Pulmonary artery endothelial cell (primary cell): ENCODE measurements around the gene MTIF3. TPM values are rescaled to one million over a fixed set of nuclear protein-coding genes. Genes with fewer than 3 reads are reported as not detected.

Source experiments
- DNase-seq: peaks from one replicate; pipeline ENCODE4 v3.0.0-alpha.2; 2011; ENCODE audit warnings: low read depth, low spot score
- total RNA-seq: library from RNA; depleted of rRNA; stranded (reverse); fragments of >200 nt; gene quantifications from 2 replicates; pipeline ENCODE4 v1.2.3, GENCODE V29; 2014

The MTIF3 gene
- total RNA-seq, 1 donor from 2014 or later, result 48.7 TPM

DNA sequence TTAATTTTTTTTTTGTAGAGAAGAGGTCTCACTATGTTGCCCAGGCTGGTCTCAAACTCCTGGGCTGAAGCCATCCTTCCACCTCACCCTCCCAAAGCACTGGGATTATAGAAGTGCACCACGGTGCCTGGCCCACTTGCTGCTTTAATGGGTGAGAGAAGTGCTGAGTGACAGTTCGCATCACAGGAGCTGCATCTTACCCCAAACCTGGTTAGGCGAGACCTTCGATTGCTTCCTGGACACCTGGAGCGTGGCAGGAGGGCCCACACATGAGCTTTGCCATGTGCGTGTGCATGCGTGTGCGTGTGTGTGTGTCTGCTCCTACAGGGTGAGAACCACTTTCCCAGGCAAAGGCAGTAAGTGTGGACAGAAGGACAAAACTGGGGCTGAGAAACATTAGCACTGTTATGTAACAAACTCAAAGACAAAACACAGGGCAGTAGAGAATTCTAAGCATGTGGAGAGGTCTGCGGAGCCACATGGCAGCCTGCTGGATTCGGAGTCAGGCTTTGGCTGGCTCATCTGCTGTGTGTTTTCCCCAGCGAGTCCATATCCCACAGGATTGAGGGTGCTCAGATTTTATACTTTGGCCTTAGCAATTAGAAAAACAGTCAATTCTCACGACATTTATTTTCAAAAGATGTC lies 11.7 kb upstream of the MTIF3 start:
- no peak for DNase-seq

- no peak for DNase-seq
Observed at GRCh38 chr13:27455331-27455855, 5.0 kb upstream of the MTIF3 start.

DNA sequence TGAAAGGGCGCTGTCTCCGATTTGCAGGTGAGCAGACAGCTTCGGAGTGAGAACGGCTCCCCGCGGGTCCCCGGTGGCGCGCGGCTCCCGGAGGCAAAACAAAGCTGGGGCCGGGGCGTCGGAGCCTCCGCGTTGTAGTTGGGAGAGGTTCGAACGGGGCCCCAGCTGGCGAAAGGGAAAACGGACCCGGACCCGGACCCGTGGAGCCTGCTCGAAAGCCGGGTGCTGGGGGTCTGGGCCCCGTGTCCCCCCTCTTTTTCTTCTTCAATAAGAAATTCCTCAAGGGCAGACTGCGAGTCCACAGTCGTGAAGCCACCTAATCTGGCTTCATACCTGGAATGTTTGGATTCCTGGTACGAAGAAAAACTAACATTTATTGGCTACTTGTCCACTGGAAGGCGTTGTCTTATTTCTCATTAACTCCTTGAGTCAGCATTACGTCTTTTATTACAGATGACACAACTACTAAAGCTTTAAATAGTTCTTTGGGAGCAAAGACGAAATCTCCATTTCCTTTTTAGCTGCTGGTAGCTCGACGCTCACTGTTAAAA lies 632 bp upstream of the MTIF3 start:
- no peak for DNase-seq

- DNase-seq, result no peak
Observed at GRCh38 chr13:27449081-27449603, 1.2 kb downstream of the MTIF3 start.

DNA sequence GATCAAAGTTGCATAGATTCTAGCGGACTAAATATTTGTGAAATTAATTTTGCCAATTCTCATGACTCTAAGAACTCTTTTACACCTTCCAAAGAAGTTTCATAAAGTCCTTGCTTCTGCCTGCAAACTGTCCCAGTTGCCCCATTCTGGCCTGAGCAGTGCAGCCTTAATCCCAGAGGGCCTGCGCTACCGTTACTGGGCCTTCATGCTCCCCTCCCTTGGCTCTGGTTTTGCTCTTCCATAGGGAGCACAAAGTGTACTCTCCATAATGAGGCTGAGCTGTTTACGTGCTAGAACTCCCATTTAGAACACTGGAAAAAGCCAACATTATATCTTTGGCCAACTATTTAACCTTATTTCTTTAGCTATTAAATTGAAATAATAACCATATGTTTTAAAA lies 2.1 kb downstream of the MTIF3 start:
- DNase-seq, result no peak

DNA sequence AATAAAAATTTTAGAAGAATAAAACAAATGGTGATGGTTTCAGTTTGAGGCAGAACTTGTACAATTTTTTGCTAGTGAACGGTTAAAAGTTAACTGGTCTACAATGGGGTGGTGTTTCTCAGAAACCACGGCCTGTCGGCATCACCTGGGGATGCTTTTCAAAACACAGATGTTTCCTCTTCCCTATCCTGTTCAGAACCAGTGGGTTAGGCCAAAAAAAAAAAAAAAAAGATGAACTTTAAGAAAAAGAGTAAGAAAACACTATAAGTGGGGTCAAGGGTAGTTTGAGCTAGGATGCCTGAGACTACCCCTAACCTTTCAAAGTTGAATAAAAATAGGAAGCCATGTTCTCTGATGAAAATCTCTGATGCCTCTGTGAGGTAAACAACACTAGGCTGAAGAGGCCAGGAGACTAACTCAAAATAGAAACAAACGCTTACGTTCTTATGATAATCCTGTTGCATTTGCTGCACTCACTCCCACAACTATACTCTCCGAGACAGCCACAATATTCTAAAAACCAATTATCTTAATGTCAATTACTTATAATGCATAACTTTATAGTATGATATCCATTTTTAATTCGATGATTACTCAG lies 3.3 kb downstream of the MTIF3 start:
- no peak for DNase-seq

DNA sequence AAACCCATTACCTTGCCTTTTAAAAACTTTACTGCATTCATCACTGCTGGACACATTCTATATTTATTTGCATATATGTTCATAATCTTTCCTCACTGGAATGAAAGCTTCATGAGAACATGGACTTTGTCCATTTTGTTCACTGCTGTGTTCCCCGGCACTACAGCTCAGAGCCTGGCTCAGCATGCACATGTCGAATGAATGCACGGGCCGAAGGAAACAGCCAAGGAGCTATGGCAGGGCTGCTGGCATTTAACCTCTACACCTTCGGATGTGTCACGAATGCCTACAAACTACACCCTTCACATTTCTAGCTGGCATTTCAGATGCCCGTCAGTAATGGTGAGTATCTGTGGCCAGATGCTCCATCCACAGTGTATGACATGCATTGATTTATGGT lies 7.6 kb downstream of the MTIF3 start:
- no peak for DNase-seq

DNA sequence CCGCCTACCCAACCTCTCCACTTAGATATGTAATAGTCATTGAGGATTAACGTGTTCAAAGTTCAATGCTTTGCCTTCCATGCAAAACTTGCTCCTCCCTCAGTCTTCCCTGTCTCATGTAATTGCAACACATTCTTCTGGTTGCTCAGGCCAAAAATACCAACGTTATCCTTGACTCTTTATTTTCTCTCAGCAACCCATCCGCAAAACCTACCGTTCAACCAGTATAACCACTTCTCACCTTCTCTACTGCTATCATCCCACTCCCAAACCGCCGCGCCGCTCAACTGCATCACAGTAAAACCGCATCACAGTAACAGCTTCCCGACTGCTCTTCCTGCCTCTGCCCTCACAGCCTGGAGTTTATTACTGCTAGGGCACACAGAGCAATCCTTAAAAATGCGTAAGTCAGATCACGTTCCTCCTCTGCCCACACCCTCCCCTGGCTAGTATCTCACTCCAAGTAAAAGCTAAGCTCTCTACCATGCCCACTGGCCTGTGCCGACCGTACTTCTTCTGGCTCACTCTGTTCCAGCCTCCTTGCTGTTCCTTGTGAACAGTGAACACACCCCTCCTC lies 8.2 kb downstream of the MTIF3 start:
- DNase-seq, result no peak

DNA sequence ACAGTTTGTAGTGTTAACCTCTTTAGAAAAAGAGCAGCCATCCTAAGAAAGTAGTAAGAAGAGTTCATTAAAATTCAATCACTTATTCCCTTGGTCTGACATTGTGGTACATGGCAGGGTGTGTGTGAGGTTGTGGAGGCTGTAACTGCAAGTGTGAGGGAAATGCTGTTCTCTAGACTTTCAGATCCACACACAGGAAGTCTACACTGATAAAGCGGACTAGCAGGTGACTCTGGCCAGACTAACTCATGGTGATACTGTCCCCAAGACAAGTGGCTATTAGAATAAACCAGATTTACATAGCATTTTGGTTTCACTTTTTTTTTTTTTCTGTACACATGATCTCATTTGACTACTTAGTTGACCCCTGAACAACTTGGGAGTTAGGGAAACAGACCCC lies 10.0 kb downstream of the MTIF3 start:
- DNase-seq, result no peak

- no peak for DNase-seq
Observed at GRCh38 chr13:27437126-27437525, 13.2 kb downstream of the MTIF3 start.

DNA sequence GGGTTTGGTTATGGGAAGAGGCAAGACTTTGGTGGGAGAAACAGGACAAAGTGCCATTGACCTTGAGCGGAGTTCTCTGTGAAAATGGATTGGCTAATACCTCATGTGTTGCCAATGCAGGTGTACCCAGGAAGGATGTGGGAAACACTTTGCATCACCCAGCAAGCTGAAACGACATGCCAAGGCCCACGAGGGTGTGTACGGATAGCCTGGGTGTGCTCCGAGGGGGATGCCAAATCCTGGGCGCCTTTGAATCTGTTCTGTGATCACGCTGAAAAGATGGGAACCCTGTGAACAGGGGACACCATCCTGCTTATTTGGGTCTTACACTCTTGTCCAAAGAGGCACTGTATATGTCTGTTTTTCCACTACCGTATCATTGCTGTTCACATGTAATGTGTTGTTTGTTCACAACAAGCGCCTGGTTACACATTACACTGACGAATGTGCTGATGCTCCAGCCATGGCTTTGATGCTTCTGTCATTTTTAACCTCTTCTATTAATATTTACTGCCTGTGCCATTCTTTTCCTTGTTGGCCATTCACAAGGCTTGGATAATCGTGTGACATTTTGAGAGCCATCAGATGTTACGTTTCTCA lies 17.7 kb downstream of the MTIF3 start:
- DNase-seq, result no peak

- no peak for DNase-seq
Observed at GRCh38 chr13:27432180-27432579, 18.2 kb downstream of the MTIF3 start.

GRCh38 chr13:27428160-27428559 lies 22.2 kb downstream of the MTIF3 start:
- no peak for DNase-seq

- no peak for DNase-seq
Observed at GRCh38 chr13:27427641-27428040, 22.7 kb downstream of the MTIF3 start.

GRCh38 chr13:27425918-27426630 lies 24.3 kb downstream of the MTIF3 start:
- DNase-seq, result peak; percentile 43

DNA sequence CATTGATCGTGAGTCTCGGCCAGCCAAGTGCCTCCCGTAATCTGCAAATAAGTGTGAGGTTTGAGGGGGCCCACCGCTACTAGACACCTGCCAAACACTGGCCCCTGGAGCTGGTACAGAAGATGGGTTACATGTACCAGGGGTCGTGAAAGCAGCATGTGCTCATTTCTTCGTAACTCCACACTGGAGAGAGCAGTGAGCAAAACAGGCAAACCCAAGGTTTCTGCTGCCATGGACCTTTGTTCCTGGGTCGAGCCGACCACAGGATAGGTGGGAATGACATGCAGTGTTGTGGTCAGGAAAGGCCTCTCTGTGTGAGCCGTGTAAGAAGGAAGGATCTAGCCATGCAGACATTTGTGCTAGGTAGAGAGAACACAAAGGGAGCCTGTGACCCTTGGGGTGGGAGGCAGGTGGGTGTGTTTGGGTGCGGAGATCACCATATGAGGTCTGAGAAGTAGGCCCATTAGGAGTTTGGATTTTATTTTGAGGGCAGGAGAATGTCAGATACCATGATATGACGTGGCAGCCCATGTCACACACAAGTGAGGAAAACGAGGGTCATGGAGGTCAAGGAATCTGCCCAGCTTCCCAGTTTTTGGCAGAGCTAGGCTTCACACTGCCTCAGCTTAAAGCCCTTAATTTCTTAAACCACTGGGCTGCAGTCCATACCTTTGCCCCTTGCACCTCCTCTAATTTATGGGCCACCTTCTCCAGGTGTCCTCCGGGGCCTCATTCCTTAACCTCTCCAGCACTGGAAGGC lies 25.0 kb downstream of the MTIF3 start:
- DNase-seq, result no peak

- DNase-seq, result peak; percentile 37
Observed at GRCh38 chr13:27424246-27425157, 25.9 kb downstream of the MTIF3 start, which contains the start of gene GTF3A. TSS of gene GTF3A (plus strand) at chr13:27424619.

DNA sequence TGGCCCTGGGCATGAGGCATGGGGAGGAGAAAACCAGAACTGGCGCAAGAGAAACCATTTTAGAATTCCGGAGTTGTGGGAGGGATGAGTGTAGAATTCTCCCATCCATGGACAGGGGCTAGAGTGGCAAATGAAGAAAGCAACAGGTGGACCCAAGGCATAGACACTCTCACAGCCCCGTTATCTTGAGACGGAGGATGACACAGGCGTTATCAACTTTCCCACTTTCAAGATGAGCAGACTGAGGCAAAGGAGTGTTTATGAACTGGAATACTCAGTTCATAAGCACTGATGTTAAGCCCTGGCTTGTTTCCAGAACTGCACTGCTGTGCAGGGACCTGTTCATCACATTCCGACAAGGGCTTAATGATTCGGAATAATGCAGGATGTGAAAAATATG lies 27.0 kb downstream of the MTIF3 start:
- DNase-seq, result no peak

- DNase-seq, result no peak
Observed at GRCh38 chr13:27421101-27421871, 29.1 kb downstream of the MTIF3 start.
